Astrocyte of the spinal cord (primary cell): ENCODE measurements around the gene PKD1L1.
"Not testable (repeated sequence)": the region's sequence is repeated elsewhere in the genome, so short reads cannot be mapped to it uniquely, and the experiment has no call there.

ENCODE experiments used
- DNase-seq: peaks from one replicate; pipeline ENCODE4 v3.0.0; 2011; ENCODE audit warnings: low read depth, low spot score
- H3K4me3 ChIP-seq: 2 replicates; pipeline ENCODE4 v1.5.1; 2011; ENCODE audit warnings: low read depth, mild to moderate bottlenecking, low read length, moderate library complexity
- CTCF ChIP-seq: IDR thresholded peaks from 2 replicates; pipeline ENCODE4 v1.5.1; 2012; ENCODE audit warnings: low read depth, mild to moderate bottlenecking, low read length, inconsistent platforms
- in situ Hi-C: cut with HindIII; loops from 2 replicates; pipeline ENCODE4 v1.10.0; 2017; ENCODE audit warnings: low sequenced_read_pairs

Gene PKD1L1

GRCh38 chr7:47949703-47950102, 1.4 kb upstream of the PKD1L1 start:
- TF ChIP-seq CTCF: no peak
- in situ Hi-C loops: no loop called here
- no peak overlapping the region for H3K4me3 ChIP-seq
- DNase-seq: no peak

DNA sequence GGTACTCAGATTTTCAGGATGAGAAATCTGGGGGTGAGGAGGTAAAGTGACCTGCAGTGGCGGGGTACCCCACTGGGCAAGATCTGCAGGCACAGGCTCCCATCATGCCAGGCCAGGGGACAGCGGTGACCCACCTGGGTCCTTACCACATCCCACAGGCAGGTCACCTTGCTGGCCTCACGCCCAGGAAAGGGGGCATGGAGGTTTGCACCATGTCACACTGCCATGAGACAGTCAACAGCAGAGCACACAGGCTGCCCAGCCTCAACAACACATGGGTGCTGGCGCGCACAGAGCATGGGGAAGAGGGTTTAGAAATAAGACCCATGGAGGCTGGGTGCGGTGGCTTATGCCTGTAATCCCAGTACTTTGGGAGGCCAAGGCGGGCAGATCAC, 914 bp downstream of the PKD1L1 start:
- in situ Hi-C loops: no loop called here
- H3K4me3 ChIP-seq: no peak overlapping the region
- DNase-seq: no peak
- no peak for TF ChIP-seq CTCF

GRCh38 chr7:47946581-47947354, 1.5 kb downstream of the PKD1L1 start:
- no peak for DNase-seq
- in situ Hi-C loops: no loop called here
- no peak for TF ChIP-seq CTCF
- no peak overlapping the region for H3K4me3 ChIP-seq

DNA sequence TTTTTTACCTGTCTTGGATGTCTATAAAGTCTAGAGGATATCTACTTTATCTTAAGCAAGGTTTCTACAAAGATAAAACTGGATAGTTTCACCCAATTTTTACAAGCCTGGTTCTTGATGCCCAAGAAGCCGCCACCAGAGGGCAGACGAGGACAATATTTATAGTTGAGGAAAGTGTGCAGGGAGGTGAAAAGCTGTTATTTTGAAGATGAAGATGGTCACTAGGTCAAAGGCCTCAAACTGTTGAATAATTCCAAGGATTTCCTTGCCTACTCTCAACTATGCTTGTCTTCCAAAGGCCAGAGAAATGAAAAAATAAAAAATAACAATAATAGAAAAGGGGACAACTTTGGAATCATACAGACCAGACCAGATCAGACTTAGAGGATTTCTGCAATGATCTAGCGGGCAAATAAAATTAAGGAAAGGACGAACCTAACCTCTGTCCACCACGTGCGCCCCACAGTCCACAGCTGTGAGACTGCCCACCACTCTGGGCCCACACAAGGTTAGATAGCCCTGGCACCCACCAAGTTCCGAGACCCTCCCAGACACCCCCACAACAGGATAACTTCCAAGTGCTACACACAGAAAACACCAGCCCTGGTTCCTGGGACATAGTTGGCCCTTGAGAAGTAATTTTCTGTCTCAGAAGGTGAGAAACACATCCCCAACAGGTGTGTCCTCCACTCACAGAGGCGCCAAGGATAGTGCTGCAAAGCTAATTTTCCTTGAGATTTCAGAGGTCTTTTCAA, 2.8 kb downstream of the PKD1L1 start:
- DNase-seq: peak; percentile 69
- in situ Hi-C loops: no loop called here
- TF ChIP-seq CTCF: peak; percentile 78
- H3K4me3 ChIP-seq: no peak overlapping the region

GRCh38 chr7:47944536-47945260, 3.6 kb downstream of the PKD1L1 start:
- in situ Hi-C loops: no loop called here
- DNase-seq: no peak
- no peak for TF ChIP-seq CTCF
- no peak overlapping the region for H3K4me3 ChIP-seq

DNA sequence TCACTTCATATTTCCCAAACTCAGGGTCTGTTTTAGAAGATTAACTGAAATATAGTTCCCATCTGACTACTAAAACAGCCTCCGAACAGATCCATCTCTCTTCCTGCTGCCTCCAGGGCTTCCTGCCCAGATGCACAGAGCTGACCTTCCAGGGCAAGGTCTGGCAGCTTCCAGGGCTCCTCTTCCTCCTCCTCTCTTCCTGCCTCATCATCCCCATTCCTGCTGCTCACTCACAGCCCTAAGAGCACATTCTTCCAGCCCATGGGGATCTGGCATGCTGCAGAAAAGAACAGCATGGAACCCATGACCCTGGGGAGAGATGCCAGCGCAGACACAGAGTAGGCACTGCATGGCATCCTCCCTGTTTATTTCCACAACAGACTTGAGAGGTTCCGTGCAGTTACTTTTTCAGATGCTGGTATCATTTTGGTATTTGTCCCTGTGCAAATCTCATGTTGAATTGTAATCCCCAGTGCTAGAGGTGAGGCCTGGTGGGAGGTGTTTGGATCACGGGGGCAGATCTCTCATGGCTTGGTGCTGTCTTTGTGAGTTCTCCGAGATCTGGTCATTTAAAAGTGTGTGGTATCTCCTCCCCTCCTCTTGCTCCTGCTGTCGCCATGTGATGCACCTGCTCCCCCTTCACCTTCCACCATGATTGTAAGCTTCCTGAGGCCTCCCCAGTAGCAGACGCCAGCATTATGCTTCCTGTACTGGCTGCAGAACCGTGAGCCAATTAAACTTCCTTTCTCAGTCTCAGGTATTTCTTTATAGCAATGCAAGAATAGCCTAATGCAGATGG, 4.4 kb downstream of the PKD1L1 start:
- no peak for DNase-seq
- no peak for TF ChIP-seq CTCF
- in situ Hi-C loops: no loop called here
- no peak overlapping the region for H3K4me3 ChIP-seq

DNA sequence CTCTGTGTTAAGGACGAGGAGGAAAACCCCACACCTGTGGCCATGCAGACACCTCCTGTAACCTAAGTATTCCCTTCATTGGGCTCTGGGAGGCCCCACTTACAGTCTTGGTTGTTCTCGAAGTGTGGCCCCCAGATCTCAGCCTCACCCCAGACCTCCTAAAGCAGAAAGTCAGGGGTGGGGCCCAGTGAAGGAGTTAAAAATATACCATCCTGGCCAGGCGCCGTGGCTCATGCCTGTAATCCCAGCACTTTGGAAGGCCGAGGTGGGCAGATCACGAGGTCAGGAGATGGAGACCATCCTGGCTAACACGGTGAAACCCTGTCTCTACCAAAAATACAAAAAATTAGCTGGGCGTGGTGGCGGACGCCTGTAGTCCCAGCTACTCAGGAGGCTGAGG, 5.6 kb downstream of the PKD1L1 start:
- H3K4me3 ChIP-seq, DNase-seq, in situ Hi-C loops: not testable (repeated sequence)
